HG03469 (cell line): Measurements from ENCODE around the gene ZIC4.

Experiments
- ATAC-seq: cut with Tn5 transposase; IDR thresholded peaks from one replicate; pipeline ENCODE4 v1.9.1; 2021; ENCODE audit warnings: mild to moderate bottlenecking, moderate library complexity, moderate number of reproducible peaks; ENCODE audit not compliant: unreplicated experiment

The ZIC4 gene

GRCh38 chr3:147356145-147356908 lies 50.0 kb downstream of the ZIC4 start:
- no peak for ATAC-seq

- no peak for ATAC-seq
Observed at GRCh38 chr3:147355753-147356090, 50.6 kb downstream of the ZIC4 start.

GRCh38 chr3:147355084-147355752 lies 51.1 kb downstream of the ZIC4 start:
- no peak for ATAC-seq

GRCh38 chr3:147354623-147355022 lies 51.7 kb downstream of the ZIC4 start:
- ATAC-seq: no peak

- no peak for ATAC-seq
Observed at GRCh38 chr3:147351301-147351700, 55.0 kb downstream of the ZIC4 start.

- ATAC-seq: no peak
Observed at GRCh38 chr3:147348976-147349375, 57.4 kb downstream of the ZIC4 start.

- ATAC-seq: no peak
Observed at GRCh38 chr3:147343926-147344325, 62.4 kb downstream of the ZIC4 start.

GRCh38 chr3:147341727-147342126 lies 64.6 kb downstream of the ZIC4 start:
- ATAC-seq: no peak

GRCh38 chr3:147336543-147337278 lies 69.6 kb downstream of the ZIC4 start:
- no peak for ATAC-seq
